Stimulated activated CD8-positive, alpha-beta memory T cell treated with anti-CD3 and anti-CD28 coated beads, Interleukin-4, amount 100 ng/mL, for 4 hours (primary cell): ENCODE measurements around the gene RPS6KC1.
"Not testable (repeated sequence)": the region's sequence is repeated elsewhere in the genome, so short reads cannot be mapped to it uniquely, and the experiment has no call there.

Experiments used
- DNase-seq, 2 donors: peaks; one replicate each; pipeline ENCODE4 v3.0.0-alpha.2; 2020; ENCODE audit warnings: low read depth in 2 of 2, low spot score in 1 of 2

The RPS6KC1 gene

GRCh38 chr1:213277036-213277435 is 226.0 kb downstream of the RPS6KC1 start:
- no peak for DNase-seq

GRCh38 chr1:213279410-213279809 is 228.4 kb downstream of the RPS6KC1 start:
- no peak for DNase-seq

GRCh38 chr1:213281640-213282301 is 230.7 kb downstream of the RPS6KC1 start:
- no peak for DNase-seq

GRCh38 chr1:213284626-213285025 is 233.6 kb downstream of the RPS6KC1 start:
- DNase-seq = no peak

GRCh38 chr1:213286235-213286634 is 235.2 kb downstream of the RPS6KC1 start:
- DNase-seq = no peak

GRCh38 chr1:213287987-213288386 is 236.9 kb downstream of the RPS6KC1 start:
- no peak for DNase-seq

GRCh38 chr1:213291526-213291925 is 240.5 kb downstream of the RPS6KC1 start:
- no peak for DNase-seq

GRCh38 chr1:213292614-213293013 is 241.6 kb downstream of the RPS6KC1 start:
- DNase-seq = no peak

- no peak for DNase-seq
Measured at GRCh38 chr1:213295860-213296259, 244.8 kb downstream of the RPS6KC1 start.

GRCh38 chr1:213296558-213296957 is 245.5 kb downstream of the RPS6KC1 start:
- DNase-seq = no peak

GRCh38 chr1:213297021-213297420 is 246.0 kb downstream of the RPS6KC1 start:
- DNase-seq = no peak

GRCh38 chr1:213300433-213300832 is 249.4 kb downstream of the RPS6KC1 start:
- DNase-seq = no peak

GRCh38 chr1:213301524-213301923 is 250.5 kb downstream of the RPS6KC1 start:
- not testable (repeated sequence) for DNase-seq

- no peak for DNase-seq
Measured at GRCh38 chr1:213303286-213303685, 252.2 kb downstream of the RPS6KC1 start.

GRCh38 chr1:213315571-213315970 is 264.5 kb downstream of the RPS6KC1 start:
- DNase-seq = no peak

- DNase-seq = not testable (repeated sequence)
Measured at GRCh38 chr1:213318458-213318857, 267.4 kb downstream of the RPS6KC1 start.

- DNase-seq = no peak
Measured at GRCh38 chr1:213320191-213320870, 269.3 kb downstream of the RPS6KC1 start.
